HT-29 (cell line): ENCODE results near the gene PCDHGA5. TPM values are rescaled to one million over a fixed set of nuclear protein-coding genes. Genes with fewer than 3 reads are reported as not detected.
"Not testable (repeated sequence)": the region's sequence is repeated elsewhere in the genome, so short reads cannot be mapped to it uniquely, and the experiment has no call there.

ENCODE experiments used
- DNase-seq: peaks from one replicate; pipeline ENCODE4 v3.0.0-alpha.2; 2015; ENCODE audit warnings: low spot score
- total RNA-seq: library from RNA; depleted of rRNA; stranded (reverse); fragments of >200 nt; shearing (Covaris generic); gene quantifications from 2 replicates; pipeline ENCODE4 v1.2.3, GENCODE V29; 2014

The PCDHGA5 gene
- total RNA-seq, 1 experiment from 2014 or later: 0.13 TPM

DNA sequence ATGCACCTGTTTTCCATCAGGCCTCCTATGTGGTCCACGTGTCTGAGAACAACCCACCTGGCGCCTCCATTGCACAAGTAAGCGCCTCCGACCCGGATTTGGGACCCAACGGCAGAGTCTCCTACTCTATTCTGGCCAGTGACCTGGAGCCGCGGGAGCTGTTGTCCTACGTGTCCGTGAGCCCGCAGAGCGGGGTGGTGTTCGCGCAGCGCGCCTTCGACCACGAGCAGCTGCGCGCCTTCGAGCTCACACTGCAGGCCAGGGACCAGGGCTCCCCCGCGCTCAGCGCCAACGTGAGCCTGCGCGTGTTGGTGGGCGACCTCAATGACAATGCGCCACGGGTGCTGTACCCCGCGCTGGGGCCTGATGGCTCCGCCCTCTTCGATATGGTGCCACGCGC is 12.4 kb upstream of the PCDHGA5 start:
- DNase-seq: no peak

DNA sequence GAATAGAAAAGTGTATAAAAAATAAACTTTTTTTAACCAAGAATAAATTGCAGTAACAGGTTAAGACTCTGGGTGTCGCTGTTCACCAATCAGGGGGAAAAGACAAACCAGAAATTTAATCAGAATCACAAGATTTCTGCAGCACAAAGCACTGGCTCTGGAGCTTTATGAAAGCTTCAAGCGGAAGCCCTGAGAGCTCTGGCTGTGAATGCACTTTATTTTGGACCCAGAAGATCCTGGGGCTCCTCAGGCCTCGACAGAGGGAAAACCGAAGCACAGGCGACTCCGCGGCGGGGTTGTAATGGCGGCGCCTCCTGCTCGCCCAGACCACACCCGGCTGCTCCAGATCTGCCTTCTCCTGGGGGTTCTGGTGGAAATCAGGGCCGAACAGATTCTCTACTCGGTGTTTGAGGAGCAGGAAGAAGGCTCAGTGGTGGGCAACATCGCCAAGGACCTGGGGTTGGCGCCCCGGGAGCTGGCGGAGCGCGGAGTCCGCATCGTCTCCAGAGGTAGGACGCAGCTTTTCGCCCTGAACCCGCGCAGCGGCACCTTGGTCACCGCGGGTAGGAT is 9.0 kb upstream of the PCDHGA5 start, which contains the start of gene PCDHGA4:
TSS of gene PCDHGA4 (plus strand) at position 122 of the 570 bp plus-strand sequence. CDS start at position 209, 87 bp downstream.
- peak; percentile 14 for DNase-seq

- no peak for DNase-seq
Observed at GRCh38 chr5:141355641-141356040, 8.3 kb upstream of the PCDHGA5 start.

GRCh38 chr5:141356133-141356532 is 7.8 kb upstream of the PCDHGA5 start:
- DNase-seq: no peak

- DNase-seq: no peak
Observed at GRCh38 chr5:141356950-141357349, 7.0 kb upstream of the PCDHGA5 start.

DNA sequence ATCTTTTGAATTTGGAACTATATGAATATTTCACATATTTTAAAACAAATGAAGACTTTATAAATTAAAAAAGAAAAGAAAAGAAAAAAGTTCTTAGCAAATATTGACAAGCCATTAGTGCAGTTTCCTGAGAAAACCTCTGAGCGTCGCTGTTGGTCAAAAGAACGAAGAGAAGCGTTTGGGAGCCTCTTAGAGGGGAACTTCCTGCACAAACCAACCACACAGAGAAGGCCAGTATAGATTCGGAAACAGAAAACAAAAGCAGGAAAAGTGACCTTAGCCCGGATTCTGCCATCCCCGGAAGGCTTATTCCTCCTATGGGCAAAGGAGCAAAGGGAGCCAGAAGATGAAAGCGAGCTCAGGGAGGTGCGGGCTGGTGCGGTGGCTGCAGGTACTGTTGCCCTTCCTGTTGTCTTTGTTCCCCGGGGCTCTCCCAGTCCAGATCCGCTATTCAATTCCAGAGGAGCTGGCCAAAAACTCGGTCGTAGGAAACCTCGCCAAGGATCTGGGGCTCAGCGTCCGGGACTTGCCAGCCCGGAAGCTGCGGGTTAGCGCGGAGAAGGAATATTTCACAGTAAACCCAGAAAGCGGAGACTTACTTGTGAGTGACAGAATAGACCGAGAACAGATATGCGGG is 4.1 kb upstream of the PCDHGA5 start, which contains the start of gene PCDHGB2:
TSS of gene PCDHGB2 (plus strand) at position 205 of the 637 bp plus-strand sequence. CDS start at position 347, 142 bp downstream.
- DNase-seq: peak; percentile 40

DNA sequence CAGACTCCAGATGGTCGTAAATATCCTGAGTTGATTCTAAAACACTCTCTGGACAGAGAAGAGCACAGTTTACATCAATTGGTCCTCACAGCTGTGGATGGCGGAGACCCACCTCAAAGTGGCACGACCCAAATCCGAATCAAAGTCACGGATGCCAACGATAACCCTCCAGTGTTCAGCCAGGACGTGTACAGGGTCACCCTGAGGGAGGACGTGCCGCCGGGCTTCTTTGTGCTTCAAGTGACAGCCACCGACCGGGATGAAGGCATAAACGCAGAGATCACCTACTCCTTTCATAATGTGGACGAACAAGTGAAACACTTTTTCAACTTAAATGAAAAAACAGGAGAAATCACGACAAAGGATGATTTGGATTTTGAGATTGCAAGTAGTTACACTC is 3.3 kb upstream of the PCDHGA5 start:
- no peak for DNase-seq

GRCh38 chr5:141362719-141363118 is 1.2 kb upstream of the PCDHGA5 start:
- DNase-seq: no peak

GRCh38 chr5:141366016-141366896 is 2.3 kb downstream of the PCDHGA5 start:
- DNase-seq: no peak

DNA sequence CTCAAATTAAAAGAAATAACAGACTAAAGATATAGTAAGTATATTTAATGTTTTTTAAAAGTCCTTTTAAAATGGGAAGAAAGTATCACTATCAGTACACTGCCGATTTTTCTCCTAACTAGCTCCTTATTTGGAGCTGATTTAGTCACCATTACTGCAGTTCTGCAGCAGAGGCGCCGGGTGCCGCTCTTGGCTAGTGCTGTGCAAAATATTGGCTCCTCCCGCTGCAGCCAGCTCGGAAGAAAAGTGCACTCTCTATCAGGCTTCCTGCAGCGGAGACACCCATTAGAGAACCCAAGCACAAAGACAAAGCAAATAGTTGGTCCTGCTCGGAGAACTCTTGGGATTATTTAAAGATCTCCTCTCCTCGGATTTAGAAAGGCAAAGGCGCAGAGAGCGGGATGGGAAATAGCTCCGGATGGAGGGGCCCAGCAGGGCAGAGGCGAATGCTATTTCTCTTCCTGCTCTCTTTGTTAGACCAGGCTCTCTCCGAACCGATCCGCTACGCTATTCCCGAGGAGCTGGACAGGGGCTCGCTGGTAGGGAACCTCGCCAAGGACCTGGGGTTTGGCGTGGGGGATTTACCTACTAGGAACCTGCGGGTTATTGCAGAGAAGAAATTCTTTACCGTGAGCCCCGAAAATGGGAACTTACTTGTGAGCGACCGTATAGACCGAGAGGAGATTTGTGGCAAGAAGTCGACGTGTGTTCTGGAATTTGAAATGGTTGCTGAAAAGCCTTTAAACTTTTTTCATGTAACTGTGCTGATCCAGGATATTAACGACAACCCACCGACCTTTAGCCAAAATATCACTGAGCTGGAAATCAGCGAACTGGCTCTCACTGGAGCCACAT is 6.3 kb downstream of the PCDHGA5 start, which contains the start of gene PCDHGB3:
TSS of gene PCDHGB3 (plus strand) at position 249 of the 855 bp plus-strand sequence. CDS start at position 402, 153 bp downstream.
- DNase-seq: peak; percentile 43

DNA sequence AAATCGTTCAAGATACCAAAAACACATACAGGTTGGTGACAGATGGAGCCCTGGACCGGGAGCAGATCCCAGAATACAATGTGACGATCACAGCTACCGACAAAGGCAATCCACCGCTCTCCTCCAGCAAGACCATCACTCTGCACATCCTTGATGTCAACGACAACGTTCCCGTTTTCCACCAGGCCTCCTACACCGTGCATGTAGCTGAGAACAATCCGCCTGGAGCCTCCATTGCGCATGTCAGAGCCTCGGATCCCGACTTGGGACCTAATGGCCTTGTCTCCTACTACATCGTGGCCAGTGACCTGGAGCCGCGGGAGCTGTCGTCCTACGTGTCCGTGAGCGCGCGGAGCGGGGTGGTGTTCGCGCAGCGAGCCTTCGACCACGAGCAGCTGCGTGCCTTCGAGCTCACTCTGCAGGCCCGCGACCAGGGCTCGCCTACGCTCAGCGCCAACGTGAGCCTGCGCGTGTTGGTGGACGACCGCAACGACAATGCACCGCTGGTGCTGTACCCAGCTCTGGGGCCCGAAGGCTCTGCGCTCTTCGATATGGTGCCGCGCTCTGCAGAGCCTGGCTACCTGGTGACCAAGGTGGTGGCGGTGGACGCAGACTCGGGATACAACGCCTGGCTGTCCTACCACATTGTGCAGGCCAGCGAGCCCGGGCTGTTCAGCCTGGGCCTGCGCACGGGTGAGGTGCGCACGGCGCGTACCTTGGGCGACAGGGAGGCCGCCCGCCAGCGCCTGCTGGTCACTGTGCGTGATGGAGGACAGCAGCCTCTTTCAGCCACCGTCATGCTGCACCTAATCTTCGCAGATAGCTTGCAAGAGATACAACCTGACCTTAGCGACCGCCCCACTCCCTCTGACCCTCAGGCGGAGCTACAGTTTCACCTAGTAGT is 7.9 kb downstream of the PCDHGA5 start:
- no peak for DNase-seq

- DNase-seq: peak; percentile 22
Observed at GRCh38 chr5:141373673-141374317, 9.8 kb downstream of the PCDHGA5 start, which contains the start of gene PCDHGA6. PCDHGA6 (plus strand) TSS chr5:141373891; CDS start chr5:141374084, 193 bp downstream.

DNA sequence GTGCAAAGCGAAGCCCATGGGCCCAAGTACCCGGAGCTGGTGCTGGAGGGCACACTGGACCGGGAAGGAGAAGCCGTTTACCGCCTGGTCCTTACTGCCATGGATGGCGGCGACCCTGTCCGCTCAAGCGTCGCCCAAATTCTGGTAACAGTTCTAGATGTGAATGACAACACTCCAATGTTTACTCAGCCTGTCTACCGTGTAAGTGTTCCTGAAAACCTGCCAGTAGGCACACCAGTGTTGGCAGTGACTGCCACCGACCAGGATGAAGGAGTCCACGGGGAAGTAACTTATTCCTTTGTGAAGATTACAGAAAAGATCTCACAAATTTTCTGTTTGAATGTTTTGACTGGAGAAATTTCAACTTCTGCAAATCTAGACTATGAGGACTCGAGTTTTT is 10.7 kb downstream of the PCDHGA5 start:
- no peak for DNase-seq

- not testable (repeated sequence) for DNase-seq
Observed at GRCh38 chr5:141375444-141376155, 11.6 kb downstream of the PCDHGA5 start.

DNA sequence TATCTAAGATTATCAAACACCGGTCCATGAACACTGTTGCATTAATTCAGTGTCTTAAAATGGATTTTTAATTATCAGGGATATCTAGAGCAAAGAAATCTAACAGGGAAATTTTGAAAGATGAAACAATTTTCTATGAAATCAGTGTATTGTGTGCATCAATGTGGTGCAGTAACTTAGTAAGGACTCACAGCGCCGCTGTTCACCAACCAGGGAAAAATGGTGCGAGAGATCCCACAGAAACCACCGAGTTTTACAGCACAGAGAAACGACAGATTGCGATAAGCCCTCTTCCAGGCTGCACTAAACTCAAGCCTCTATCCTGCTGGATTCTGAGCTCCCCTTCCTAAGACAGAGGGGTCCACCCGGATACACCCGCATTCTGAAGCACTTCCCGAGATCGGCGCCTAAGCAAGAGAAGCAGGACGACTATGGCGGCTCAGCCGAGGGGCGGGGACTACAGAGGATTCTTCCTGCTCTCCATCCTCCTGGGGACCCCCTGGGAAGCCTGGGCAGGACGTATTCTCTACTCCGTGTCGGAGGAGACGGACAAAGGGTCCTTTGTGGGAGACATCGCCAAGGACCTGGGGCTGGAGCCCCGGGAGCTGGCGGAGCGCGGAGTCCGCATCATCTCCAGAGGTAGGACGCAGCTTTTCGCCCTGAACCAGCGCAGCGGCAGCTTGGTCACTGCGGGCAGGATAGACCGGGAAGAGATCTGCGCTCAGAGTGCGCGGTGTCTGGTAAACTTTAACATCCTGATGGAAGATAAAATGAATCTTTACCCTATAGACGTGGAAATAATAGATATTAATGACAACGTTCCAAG is 18.7 kb downstream of the PCDHGA5 start, which contains the start of gene PCDHGA7:
TSS of gene PCDHGA7 (plus strand) at position 274 of the 826 bp plus-strand sequence. CDS start at position 432, 158 bp downstream.
- no peak for DNase-seq

DNA sequence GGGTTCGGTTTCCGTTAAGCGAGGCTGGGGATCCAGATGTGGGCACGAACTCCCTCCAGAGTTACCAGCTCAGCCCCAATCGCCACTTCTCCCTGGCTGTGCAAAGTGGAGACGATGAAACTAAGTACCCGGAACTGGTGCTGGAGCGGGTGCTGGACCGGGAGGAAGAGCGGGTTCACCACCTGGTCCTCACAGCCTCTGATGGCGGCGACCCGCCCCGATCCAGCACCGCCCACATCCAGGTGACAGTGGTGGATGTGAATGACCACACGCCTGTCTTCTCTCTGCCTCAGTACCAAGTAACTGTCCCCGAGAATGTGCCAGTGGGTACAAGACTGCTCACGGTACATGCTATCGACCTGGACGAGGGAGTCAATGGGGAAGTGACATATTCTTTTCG is 19.4 kb downstream of the PCDHGA5 start:
- no peak for DNase-seq

DNA sequence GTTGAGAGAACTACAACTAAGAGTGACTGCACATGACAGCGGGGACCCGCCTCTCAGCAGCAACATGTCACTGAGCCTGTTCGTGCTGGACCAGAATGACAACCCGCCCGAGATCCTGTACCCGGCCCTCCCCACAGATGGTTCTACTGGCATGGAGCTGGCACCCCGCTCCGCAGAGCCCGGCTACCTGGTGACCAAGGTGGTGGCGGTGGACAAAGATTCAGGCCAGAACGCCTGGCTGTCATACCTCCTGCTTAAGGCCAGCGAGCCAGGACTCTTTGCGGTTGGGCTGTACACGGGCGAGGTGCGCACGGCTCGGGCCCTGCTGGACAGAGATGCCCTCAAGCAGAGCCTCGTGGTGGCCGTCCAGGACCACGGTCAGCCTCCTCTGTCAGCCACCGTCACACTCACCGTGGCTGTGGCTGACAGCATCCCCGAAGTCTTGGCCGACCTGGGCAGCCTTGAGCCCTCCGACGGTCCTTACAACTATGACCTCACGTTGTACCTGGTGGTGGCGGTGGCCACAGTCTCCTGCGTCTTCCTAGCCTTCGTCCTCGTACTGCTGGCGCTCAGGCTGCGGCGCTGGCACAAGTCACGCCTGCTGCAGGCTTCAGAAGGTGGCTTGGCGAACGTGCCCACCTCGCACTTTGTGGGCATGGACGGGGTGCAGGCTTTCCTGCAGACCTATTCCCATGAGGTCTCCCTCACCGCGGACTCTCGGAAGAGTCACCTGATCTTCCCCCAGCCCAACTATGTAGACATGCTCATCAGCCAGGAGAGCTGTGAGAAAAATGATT is 20.7 kb downstream of the PCDHGA5 start:
- no peak for DNase-seq
